SU-DHL-6 (cell line): Measurements from ENCODE around the gene SLC39A10.

ENCODE experiments used
- CTCF ChIP-seq: fragments of 200-600 bp; sonication (generic); IDR thresholded peaks from one replicate; pipeline ENCODE4 v1.5.1; 2017; ENCODE audit warnings: antibody characterized with exemption, mild to moderate bottlenecking, low read length, moderate library complexity; ENCODE audit not compliant: insufficient read depth, poor library complexity, severe bottlenecking
- EZH2phosphoT487 ChIP-seq: fragments of 200-600 bp; sonication (generic), shearing (Covaris generic); conservative IDR thresholded peaks from 2 replicates; pipeline ENCODE4 v1.6.1; 2018; ENCODE audit warnings: mild to moderate bottlenecking, antibody characterized with exemption, low read length, moderate library complexity, mixed read lengths

GRCh38 chr2:195733831-195734230 lies 76.8 kb downstream of the SLC39A10 start:
- TF ChIP-seq CTCF = no peak
- no peak for TF ChIP-seq EZH2phosphoT487
